Activated CD4-positive, alpha-beta T cell treated with anti-CD3 and anti-CD28 coated beads, Interleukin-2, amount 10 ng/mL, durations not matched to agents 7 days and 5 days (primary cell): Measurements from ENCODE around the gene RHD. TPM values are rescaled to one million over a fixed set of nuclear protein-coding genes. Genes with fewer than 3 reads are reported as not detected.

ENCODE experiments used
- total RNA-seq, 2 experiments: library from RNA; stranded (reverse); gene quantifications; one replicate each; pipeline ENCODE4 v1.2.3, GENCODE V29; 2021

The RHD gene
- total RNA-seq, 2 experiments from 2014 or later: not detected

Other genes starting within 250 kb of the RHD start
- 10 to 100 TPM; 46.5 to 53.0 TPM for gene SYF2, start 40.0 kb upstream of the RHD start, total RNA-seq
- gene RSRP1, start 25.1 kb upstream of the RHD start, total RNA-seq: 100 to 1,000 TPM; 213 to 271 TPM
- 100 to 1,000 TPM; 140 to 176 TPM for gene TMEM50A, start 65.8 kb downstream of the RHD start, total RNA-seq
- gene RHCE, start 148.3 kb downstream of the RHD start, total RNA-seq: under 1 TPM in 1 of 2 experiments, not detected in 1; 0.17 TPM
- gene MACO1, start 158.4 kb downstream of the RHD start, total RNA-seq: 10 to 100 TPM; 18.8 to 24.9 TPM